Esophagus squamous epithelium (tissue), 5 donors: ENCODE data around the gene TNS1. TPM values are rescaled to one million over a fixed set of nuclear protein-coding genes. Genes with fewer than 3 reads are reported as not detected.
A peak's percentile ranks its signal among the peaks of the same experiment; 100 is the strongest.

ENCODE experiments used
- DNase-seq: peaks from one replicate; lab custom pipeline; 2025; lab: John Stamatoyannopoulos, UW
- H3K27ac ChIP-seq, 4 donors: fragments of 200-600 bp; sonication (generic); one replicate each; pipeline ENCODE4 v1.5.1; 2016 to 2019; ENCODE audit warnings: mild to moderate bottlenecking in 1 of 4
- H3K27me3 ChIP-seq, 4 donors: fragments of 200-600 bp; sonication (generic); 1 replicate in 3 of 4; 2 replicates in 1 of 4; pipeline versions ENCODE4 v1.5.1 to v1.6.0; 2017 to 2021; ENCODE audit warnings: antibody characterized with exemption in 1 of 4
- H3K36me3 ChIP-seq, 3 donors: fragments of 200-600 bp; sonication (generic); one replicate each; pipeline ENCODE4 v1.5.1; 2016 to 2019
- H3K4me1 ChIP-seq, 3 donors: fragments of 200-600 bp; sonication (generic); one replicate each; pipeline ENCODE4 v1.5.1; 2017 to 2019
- H3K4me3 ChIP-seq, 4 donors: fragments of 200-600 bp; sonication (generic); 1 replicate in 3 of 4; 2 replicates in 1 of 4; pipeline ENCODE4 v1.5.1; 2016 to 2019; ENCODE audit warnings: mild to moderate bottlenecking in 2 of 4, moderate library complexity in 1 of 4
- H3K9me3 ChIP-seq, 3 donors: fragments of 200-600 bp; sonication (generic); one replicate each; pipeline ENCODE4 v1.5.1; 2016 to 2019
- CTCF ChIP-seq, 6 experiments: fragments of 450-650 bp in 4 of 6; fragments of 200-600 bp in 2 of 6; sonication (generic) in 2 of 6; IDR thresholded peaks; one replicate each; pipeline ENCODE4 v1.5.1; 2016 to 2019; ENCODE audit warnings: antibody characterized with exemption in 6 of 6, mild to moderate bottlenecking in 4 of 6, moderate library complexity in 4 of 6
- POLR2A ChIP-seq, 4 donors: fragments of 450-650 bp; IDR thresholded peaks; one replicate each; pipeline ENCODE4 v1.6.1; 2017; ENCODE audit warnings: antibody characterized with exemption in 4 of 4, mild to moderate bottlenecking in 4 of 4, moderate library complexity in 3 of 4
- WGBS, 2 donors: methylation state at CpG; one replicate each; pipeline ENCODE4 v1.1.5; 2018; 5-methylcytosine and 5-hydroxymethylcytosine counted together
- intact Hi-C: fragments of 100-400 bp; cut with DNase I; formaldehyde crosslinking; loops from one replicate; pipeline ENCODE4 v1.15.0; 2022
- total RNA-seq, 4 donors: library from RNA; depleted of rRNA; stranded (reverse); fragments of >200 nt; gene quantifications; one replicate each; pipeline ENCODE4 v1.1.0, GENCODE V29; 2016
- donor health status: DM: yes; HTN: yes; CAD: no.

Gene TNS1
- total RNA-seq, 4 donors from 2014 or later, result 34.7 to 201 (median 59.2) TPM

- H3K27ac ChIP-seq, result peak overlapping the region; percentile 63 to 95 (median 92)
- TF ChIP-seq CTCF (IDR thresholded peaks at IDR 0.05), result no peak
- TF ChIP-seq POLR2A (IDR thresholded peaks at IDR 0.05), result no peak
- peak overlapping the region in 1 of 4 donors; percentile 22 for H3K4me3 ChIP-seq
- H3K36me3 ChIP-seq, result peaks cover 29 to 90% (median 37%) of the 10 kb centered on the region in 3 donors
- intact Hi-C loops, result loop anchor here (5.0 kb wide), 1 partner anchor 90 kb away; no protein-coding TSS in a partner anchor
- 32 to 42% methylated on average over 7 of the region's 9 CpGs for WGBS, 2 donors
- H3K27me3 ChIP-seq, result no peaks in the 10 kb centered on the region
- H3K4me1 ChIP-seq, result peaks cover 42 to 96% (median 45%) of the 10 kb centered on the region in 3 donors
- DNase-seq, result no peak
- H3K9me3 ChIP-seq, result no peaks in the 10 kb centered on the region
Measured at GRCh38 chr2:217897091-217897715, 105.6 kb downstream of the TNS1 start.

- intact Hi-C loops, result loop anchor here (5.0 kb wide), 1 partner anchor 92 kb away; no protein-coding TSS in a partner anchor
- Histone ChIP-seq H3K27ac (peak overlapping the region in 3 of 4 donors; percentile 76 to 92 (median 91)), H3K4me1 (peaks cover 29 to 96% (median 30%) of the 10 kb centered on the region in 3 donors), H3K36me3 (peaks cover 30 to 96% (median 43%) of the 10 kb centered on the region in 3 donors), H3K4me3 (no peak overlapping the region), H3K27me3 (no peaks in the 10 kb centered on the region), H3K9me3 (no peaks in the 10 kb centered on the region)
- TF ChIP-seq CTCF (IDR thresholded peaks at IDR 0.05) (no peak), POLR2A (IDR thresholded peaks at IDR 0.05) (no peak)
- 85 to 86% methylated on average over 19 of the region's 19 CpGs for WGBS, 2 donors
- DNase-seq, result no peak
Measured at GRCh38 chr2:217895070-217895635, 107.6 kb downstream of the TNS1 start.

- no peak for DNase-seq
- 80 to 100% methylated on average over 1 of the region's 8 CpGs for WGBS, 2 donors
- Histone ChIP-seq H3K4me1 (peaks cover 12 to 96% (median 18%) of the 10 kb centered on the region in 3 donors), H3K27ac (peak overlapping the region in 3 of 4 donors; percentile 76 to 92 (median 91)), H3K9me3 (no peaks in the 10 kb centered on the region), H3K27me3 (no peaks in the 10 kb centered on the region), H3K4me3 (no peak overlapping the region), H3K36me3 (peaks cover 37 to 100% (median 48%) of the 10 kb centered on the region in 3 donors)
- intact Hi-C loops, result no loop called here
- TF ChIP-seq POLR2A (IDR thresholded peaks at IDR 0.05) (no peak), CTCF (IDR thresholded peaks at IDR 0.05) (no peak)
Measured at GRCh38 chr2:217893440-217893839, 109.4 kb downstream of the TNS1 start.

GRCh38 chr2:217892560-217892959 lies 110.2 kb downstream of the TNS1 start:
- intact Hi-C loops, result no loop called here
- Histone ChIP-seq H3K36me3 (peaks cover 37 to 100% (median 48%) of the 10 kb centered on the region in 3 donors), H3K27ac (peak overlapping the region in 3 of 4 donors; percentile 41 to 91 (median 76)), H3K4me1 (peaks cover 3 to 96% (median 10%) of the 10 kb centered on the region in 3 donors), H3K9me3 (no peaks in the 10 kb centered on the region), H3K27me3 (no peaks in the 10 kb centered on the region), H3K4me3 (no peak overlapping the region)
- 60 to 88% methylated on average over 1 to 6 of the region's 8 CpGs for WGBS, 2 donors
- TF ChIP-seq POLR2A (IDR thresholded peaks at IDR 0.05) (no peak), CTCF (IDR thresholded peaks at IDR 0.05) (no peak)
- DNase-seq, result no peak

- Histone ChIP-seq H3K4me3 (no peak overlapping the region), H3K27ac (peak overlapping the region in 3 of 4 donors; percentile 53 to 91 (median 64)), H3K36me3 (peaks cover 30 to 100% (median 50%) of the 10 kb centered on the region in 3 donors), H3K27me3 (no peaks in the 10 kb centered on the region), H3K4me1 (peaks cover 0 to 76% (median 10%) of the 10 kb centered on the region in 3 donors), H3K9me3 (no peaks in the 10 kb centered on the region)
- intact Hi-C loops, result no loop called here
- 20 to 40% methylated on average over 1 to 2 of the region's 4 CpGs for WGBS, 2 donors
- TF ChIP-seq CTCF (IDR thresholded peaks at IDR 0.05) (peak in 2 of 6 experiments; percentile 16 to 22), POLR2A (IDR thresholded peaks at IDR 0.05) (no peak)
- no peak for DNase-seq
Measured at GRCh38 chr2:217890445-217890844, 112.3 kb downstream of the TNS1 start.
